ENCODE data around the gene TSPYL4.

Gene TSPYL4

GRCh38 chr6:116268589-116269293, 14.9 kb upstream of the TSPYL4 start:
- peak; percentile 72 for DNase-seq

DNA sequence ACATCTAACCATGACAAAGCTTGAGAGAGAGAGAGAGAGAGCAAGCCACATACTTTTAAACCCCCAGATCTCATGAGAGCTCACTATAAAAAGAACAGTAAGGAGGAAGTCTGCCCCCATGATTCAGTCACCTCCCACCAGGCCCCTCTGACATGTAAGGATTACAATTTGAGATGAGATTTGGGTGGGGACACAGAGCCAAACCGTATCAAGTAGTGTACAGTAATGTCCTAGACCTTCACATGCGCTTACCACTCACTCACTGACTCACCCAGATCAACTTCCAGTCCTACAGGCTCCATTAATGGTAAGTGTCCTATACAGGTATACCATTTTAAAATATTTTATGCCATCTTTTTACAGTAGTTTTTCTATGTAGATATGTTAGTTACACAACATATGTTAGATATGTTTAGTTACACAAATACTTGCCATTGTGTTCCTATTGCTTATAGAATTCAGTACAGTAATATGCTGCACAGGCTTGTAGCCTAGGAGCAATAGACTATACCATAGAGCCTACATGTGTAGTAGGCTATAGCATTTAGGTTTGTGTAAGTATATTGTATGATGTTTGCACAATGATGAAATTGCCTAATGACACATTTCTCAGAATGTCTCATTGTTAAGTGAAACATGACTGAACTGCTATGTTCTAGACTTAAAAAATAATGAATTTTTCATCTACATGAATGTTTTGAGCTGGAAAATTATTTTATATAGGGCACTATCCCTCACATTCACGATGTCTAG, 14.1 kb upstream of the TSPYL4 start:
- no peak for DNase-seq

- DNase-seq: no peak
These were observed 12.9 kb upstream of the TSPYL4 start for GRCh38 chr6:116266803-116267202.

DNA sequence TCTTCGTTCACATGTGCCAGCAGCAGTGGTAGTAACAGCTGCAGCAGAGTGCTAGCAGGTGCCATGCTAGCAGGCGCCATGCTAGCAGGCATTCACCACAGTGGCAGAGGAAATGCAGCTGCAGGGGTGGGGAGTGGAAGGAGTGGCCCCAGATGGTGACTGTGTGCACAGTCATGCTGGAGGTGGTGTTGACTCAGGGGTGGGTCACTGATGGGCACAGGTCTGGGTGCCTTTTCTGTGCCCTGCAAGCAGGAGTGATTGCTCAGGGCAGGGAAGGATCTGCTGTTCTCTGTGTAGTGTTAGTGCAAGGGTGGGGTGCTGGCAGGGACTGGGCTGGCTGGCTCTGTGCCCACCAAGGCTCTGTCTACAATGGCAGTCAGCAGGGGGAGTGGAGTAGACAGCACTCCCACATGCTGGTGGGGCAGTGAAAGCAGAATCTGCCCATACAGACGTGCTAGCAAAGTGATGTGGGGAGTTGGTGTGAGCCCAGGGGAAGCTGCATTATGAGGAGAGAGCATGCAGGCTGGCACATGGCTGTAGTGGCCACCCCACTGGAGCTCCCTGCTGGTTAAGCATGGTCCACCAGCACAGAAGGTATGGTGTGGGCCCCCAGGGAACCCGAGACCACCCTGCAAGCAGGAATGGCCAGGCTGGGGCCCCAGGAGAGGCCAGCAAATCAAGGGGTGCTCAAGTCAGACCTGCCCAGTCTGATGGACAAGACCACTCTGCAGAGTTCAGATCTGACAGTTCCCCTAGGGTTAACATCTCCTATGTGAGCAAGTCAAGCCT, 11.4 kb upstream of the TSPYL4 start:
- DNase-seq: no peak

DNA sequence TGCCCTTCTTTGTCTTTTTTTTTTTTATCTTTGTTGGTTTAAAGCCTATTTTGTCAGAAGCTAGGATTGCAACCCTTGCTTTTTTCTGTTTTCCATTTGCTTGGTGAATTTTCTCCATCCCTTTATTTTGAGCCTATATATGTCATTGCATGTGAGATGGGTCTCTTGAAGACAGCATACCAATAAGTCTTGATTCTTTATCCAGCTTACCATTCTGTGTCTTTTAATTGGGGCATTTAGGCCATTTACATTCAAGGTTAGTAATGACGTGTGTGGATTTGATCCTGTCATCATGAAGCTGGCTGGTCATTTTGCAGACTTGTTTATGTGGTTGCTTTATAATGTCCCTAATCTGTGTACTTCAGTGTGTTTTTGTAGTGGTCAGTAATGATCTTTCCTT, 9.5 kb upstream of the TSPYL4 start:
- no peak for DNase-seq

DNA sequence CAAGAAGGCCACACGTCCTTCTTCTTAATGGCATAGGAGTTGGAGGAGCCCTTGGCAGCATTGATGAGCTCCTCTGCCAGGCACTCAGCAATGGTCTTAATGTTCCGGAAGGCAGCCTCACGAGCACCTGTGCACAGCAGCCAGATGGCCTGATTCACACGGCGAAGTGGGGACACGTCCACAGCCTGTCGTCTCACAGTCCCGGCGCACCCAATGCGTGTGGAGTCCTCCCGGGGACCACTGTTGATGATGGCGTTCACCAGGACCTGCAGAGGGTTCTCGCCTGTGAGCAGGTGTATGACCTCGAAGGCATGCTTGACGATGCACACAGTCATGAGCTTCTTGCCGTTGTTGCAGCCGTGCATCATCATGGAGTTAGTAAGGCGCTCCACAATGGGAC, 4.6 kb upstream of the TSPYL4 start:
- DNase-seq: no peak

- no peak for DNase-seq
These were observed 2.8 kb upstream of the TSPYL4 start for GRCh38 chr6:116256694-116257093.

DNA sequence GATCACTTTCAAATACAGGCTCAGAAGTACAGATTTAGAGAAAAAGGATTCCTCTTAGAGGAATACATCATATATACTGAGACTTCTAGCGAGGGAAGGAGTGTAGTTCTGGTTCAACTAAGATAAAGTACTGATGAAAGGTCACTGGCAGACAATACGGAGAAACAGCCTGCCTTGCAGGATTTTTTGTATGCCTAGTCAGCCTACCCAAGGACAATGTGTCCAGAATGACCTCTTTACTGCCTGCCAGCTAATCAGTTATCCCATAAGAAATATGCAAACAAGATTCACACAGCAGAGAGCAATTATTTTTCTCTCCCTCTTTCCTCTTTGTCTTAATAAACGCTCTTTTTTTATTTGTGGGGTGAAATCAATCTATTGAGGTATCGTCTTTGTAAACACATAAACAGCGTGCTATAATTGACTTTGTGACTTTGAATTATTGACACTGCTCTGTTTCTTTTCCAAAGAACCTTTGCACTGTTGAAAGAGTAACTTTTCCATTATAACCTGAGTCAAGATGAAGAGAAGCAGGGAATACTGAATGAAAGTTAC, 1.4 kb upstream of the TSPYL4 start:
- DNase-seq: peak; percentile 51

GRCh38 chr6:116254297-116255056, 602 bp upstream of the TSPYL4 start:
- no peak for DNase-seq

- no peak for DNase-seq
These were observed 729 bp downstream of the TSPYL4 start for GRCh38 chr6:116253188-116253504.

- no peak for DNase-seq
These were observed 2.1 kb downstream of the TSPYL4 start for GRCh38 chr6:116251568-116252384.

- no peak for DNase-seq
These were observed 5.3 kb downstream of the TSPYL4 start for GRCh38 chr6:116248577-116248976.

DNA sequence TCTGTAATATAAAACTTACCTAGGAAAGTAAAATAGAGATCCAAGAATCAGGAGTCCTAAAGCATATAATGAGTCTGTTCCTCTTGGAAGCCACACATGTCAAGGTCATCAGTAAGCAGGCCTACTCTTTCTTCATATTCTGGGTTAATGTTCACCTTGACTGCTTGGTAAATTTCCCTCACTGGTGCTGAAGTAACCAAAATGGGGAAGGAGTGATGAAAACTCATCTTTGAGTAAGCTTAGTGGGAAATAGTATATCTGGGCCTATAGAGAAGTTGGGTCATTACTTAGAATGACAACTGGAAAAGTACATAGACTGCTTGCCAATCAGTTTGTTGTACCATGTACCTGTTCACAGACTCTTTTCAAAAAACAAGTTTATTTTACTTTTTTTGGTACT, 6.6 kb downstream of the TSPYL4 start:
- no peak for DNase-seq

DNA sequence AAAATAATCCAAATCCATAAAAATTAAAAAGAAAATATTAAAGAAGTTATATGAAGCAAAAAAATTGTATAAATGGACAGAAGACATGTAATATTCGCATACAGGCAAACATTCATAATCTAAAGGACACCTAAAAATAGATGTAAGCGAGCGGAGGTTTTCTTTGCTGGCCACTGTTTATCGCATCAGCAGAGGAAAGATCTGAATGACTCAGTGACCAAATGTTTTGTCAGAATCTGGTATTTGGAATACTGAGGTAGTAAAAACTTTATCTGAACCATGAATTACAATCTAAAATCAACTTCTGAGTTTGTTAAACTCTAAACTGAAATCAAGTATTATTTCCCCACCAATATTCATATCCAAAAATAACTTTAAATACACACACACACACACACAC, 7.8 kb downstream of the TSPYL4 start:
- DNase-seq: no peak

GRCh38 chr6:116244284-116244683, 9.6 kb downstream of the TSPYL4 start:
- DNase-seq: no peak

- DNase-seq: no peak
These were observed 14.0 kb downstream of the TSPYL4 start for GRCh38 chr6:116239856-116240255.

GRCh38 chr6:116239256-116239655, 14.6 kb downstream of the TSPYL4 start:
- no peak for DNase-seq

GRCh38 chr6:116238083-116238482, 15.8 kb downstream of the TSPYL4 start:
- no peak for DNase-seq

DNA sequence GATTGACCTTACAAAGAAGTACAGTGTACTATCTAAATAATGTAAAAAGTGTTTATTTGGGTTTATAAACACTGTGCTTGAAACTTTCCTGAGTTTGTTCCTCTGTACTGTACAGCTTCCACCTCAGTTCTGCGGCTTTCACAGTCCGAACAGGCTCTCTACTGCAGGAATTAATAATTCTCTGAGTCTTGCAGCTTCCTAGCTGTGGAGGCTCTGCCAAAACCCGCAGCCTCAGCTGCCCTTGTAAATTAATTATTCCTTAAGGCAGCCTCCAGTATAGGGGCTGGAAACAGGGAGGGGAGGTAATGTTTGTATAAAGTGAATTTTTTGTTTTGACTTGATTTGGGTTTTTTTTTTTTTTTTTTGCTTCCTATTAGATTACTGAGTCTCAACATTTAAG, 19.2 kb downstream of the TSPYL4 start:
- no peak for DNase-seq

GRCh38 chr6:116229287-116229913, 24.5 kb downstream of the TSPYL4 start:
- no peak for DNase-seq

DNA sequence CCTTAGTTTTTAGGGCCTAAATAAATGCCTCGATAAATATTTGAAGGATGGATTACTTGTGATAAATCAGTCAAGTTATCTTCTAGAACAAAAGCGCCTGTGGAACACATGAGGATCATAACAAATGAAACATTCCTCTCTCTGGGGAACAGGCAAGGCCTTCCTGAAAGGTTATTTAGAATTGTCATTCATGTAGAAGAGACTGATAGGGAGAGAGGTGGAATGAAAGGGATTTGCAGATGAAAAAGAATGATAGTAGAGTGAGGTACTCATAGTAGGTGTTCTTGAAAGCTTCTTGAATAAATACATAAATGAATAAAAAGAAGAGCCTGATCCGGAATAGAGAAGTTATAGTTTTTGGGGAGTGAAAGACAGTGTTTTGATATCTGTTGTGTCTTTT, 30.5 kb downstream of the TSPYL4 start:
- DNase-seq: no peak

DNA sequence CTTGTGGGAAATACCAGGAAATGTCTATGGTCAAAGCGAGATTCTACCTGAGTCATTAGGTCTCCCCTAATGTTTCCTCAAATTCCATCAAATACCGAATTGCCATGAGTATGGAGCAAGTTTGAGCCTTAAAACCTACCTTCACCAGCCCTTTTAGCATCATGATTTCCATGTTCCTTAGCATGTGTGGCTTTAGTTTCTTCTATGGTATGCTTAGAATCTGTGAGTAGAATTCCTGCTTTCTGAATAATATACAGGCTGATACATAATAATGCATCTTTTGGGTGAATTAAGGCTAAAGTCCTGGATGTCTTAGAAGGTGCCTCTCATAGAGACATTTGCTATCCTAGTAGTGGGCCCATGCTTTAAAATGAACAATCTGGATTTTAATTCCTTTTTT, 32.0 kb downstream of the TSPYL4 start:
- no peak for DNase-seq

Measured in NCI-H146 (cell line).